Measurements from ENCODE around the gene ZNF668. TPM values are rescaled to one million over a fixed set of nuclear protein-coding genes. Genes with fewer than 3 reads are reported as not detected.

The ZNF668 gene
- total and polyA plus RNA-seq, 2 experiments from 2014 or later: 6.2 to 13.1 TPM

GRCh38 chr16:31020536-31020935 lies 53.5 kb downstream of the ZNF668 start:
- H3K79me2 ChIP-seq (replicated peaks; ENCODE audit: insufficient read depth): no peaks in the 10 kb centered on the region
- H3K4me3 ChIP-seq: no peak overlapping the region
- H3K4me2 ChIP-seq: no peak overlapping the region
- Mint-ChIP-seq H3K4me1 (peaks cover 2% of the 10 kb centered on the region; the same call in 2 of the 3 replicates), H3K27ac (no peak overlapping the region), H3K4me3 (no peak overlapping the region), H3K36me3 (ENCODE audit: low read depth) (no peaks in the 10 kb centered on the region), H3K27me3 (ENCODE audit: insufficient read depth, low read depth, poor library complexity) (peaks cover 9% of the 10 kb centered on the region), H3K9me3 (no peaks in the 10 kb centered on the region)
- H2AFZ ChIP-seq: no peak overlapping the region
- H4K20me1 ChIP-seq (replicated peaks; ENCODE audit: insufficient read depth): no peaks in the 10 kb centered on the region
- H3K36me3 ChIP-seq (ENCODE audit: insufficient read depth): no peaks in the 10 kb centered on the region
- no peaks in the 10 kb centered on the region for H3K27me3 ChIP-seq (ENCODE audit: insufficient read depth)
- no peak for TF ChIP-seq STAT1 (IDR thresholded peaks at IDR 0.05; ENCODE audit: unreplicated experiment)
- TF ChIP-seq REST (IDR thresholded peaks at IDR 0.05; ENCODE audit: unreplicated experiment): no peak
- TF ChIP-seq ZNF462 (CRISPR knock-in tag; IDR thresholded peaks at IDR 0.05): no peak
- no peak for TF ChIP-seq CTCF (conservative IDR thresholded peaks at IDR 0.05; ENCODE audit: low read depth in 2 of 2)
- no peak for TF ChIP-seq ZNF331 (CRISPR knock-in tag; IDR thresholded peaks at IDR 0.05; ENCODE audit: low read depth)
- no peak for TF ChIP-seq EZH2phosphoT487 (IDR thresholded peaks at IDR 0.05; ENCODE audit: unreplicated experiment)
- TF ChIP-seq EZH2 (IDR thresholded peaks at IDR 0.05; ENCODE audit: low read depth, unreplicated experiment): no peak
- TF ChIP-seq JUNB (IDR thresholded peaks at IDR 0.05; ENCODE audit: unreplicated experiment): no peak
- TF ChIP-seq POLR2AphosphoS5 (IDR thresholded peaks at IDR 0.05; ENCODE audit: low read depth): no peak
- TF ChIP-seq ETS1 (IDR thresholded peaks at IDR 0.05): no peak
- TF ChIP-seq NANOG (IDR thresholded peaks at IDR 0.05; ENCODE audit: borderline replicate concordance): no peak
- TF ChIP-seq ZNF114 (CRISPR knock-in tag; IDR thresholded peaks at IDR 0.05): no peak
- TF ChIP-seq CREB1 (CRISPR knock-in tag; IDR thresholded peaks at IDR 0.05; ENCODE audit: low read depth): no peak
- no peaks in the 10 kb centered on the region for H3F3A ChIP-seq (replicated peaks; ENCODE audit: low read depth)
- no peaks in the 10 kb centered on the region for H3K9me2 ChIP-seq (ENCODE audit: insufficient read depth)
- DNase-seq (ENCODE audit: low spot score) (no peak), ATAC-seq (no peak)
- no peaks in the 10 kb centered on the region for H3K4me1 ChIP-seq (ENCODE audit: insufficient read depth)
- H3K27ac ChIP-seq (ENCODE audit: low read depth): no peak overlapping the region
